HCT116 (cell line): ENCODE measurements around the gene OR1S2. TPM values are rescaled to one million over a fixed set of nuclear protein-coding genes. Genes with fewer than 3 reads are reported as not detected.

ENCODE experiments used
- ATAC-seq: fragments of 200-7000 bp; cut with Tn5 transposase; 2 replicates; pipeline ENCODE4 v1.9.1; 2020; ENCODE audit warnings: mild to moderate bottlenecking, moderate library complexity
- BruUV-seq: library from RNA; stranded (reverse); fragments of 400-500 nt; replicated peaks from 2 replicates; lab custom pipeline; 2021; lab: Mats Ljungman, UMichigan
- CTCF ChIA-PET: fragments of 300-600 bp; sonication (Branson Sonifier 250); formaldehyde crosslinking; loops from one replicate; lab custom pipeline; 2021; ENCODE audit warnings: antibody characterized with exemption; lab: Charles Lee
- POLR2A ChIA-PET: fragments of 300-600, 350-600 bp; sonication (Branson Sonifier 250); formaldehyde crosslinking; loops from one replicate; lab custom pipeline; 2021; ENCODE audit warnings: antibody characterized with exemption; lab: Charles Lee
- RAD21 ChIA-PET, 2 experiments: fragments of 300-600 bp; sonication (Branson Sonifier 250); formaldehyde crosslinking; loops; one replicate each; lab custom pipeline; 2023; ENCODE audit warnings: low total read pairs in 2 of 2; ENCODE audit not compliant: uncharacterized antibody in 2 of 2, unreplicated experiment in 2 of 2, low non-redundant PET in 1 of 2; lab: Charles Lee
- DNase-seq: peaks from one replicate; pipeline ENCODE4 v3.0.0-alpha.2; 2010; ENCODE audit warnings: low read depth, low spot score
- H2AFZ ChIP-seq: fragments of 200-600 bp; shearing (Covaris generic), sonication (generic); 2 replicates; pipeline ENCODE4 v1.6.1; 2017; ENCODE audit warnings: low read depth, mixed run types, mixed read lengths, antibody characterized with exemption, low read length; ENCODE audit not compliant: poor library complexity, severe bottlenecking
- H3K27ac ChIP-seq: 2 replicates; pipeline ENCODE4 v1.5.1; 2012; ENCODE audit warnings: low read depth, low read length
- H3K27me3 ChIP-seq: fragments of 200-600 bp; sonication (generic); 2 replicates; pipeline ENCODE4 v1.6.1; 2016; ENCODE audit warnings: mixed run types, low read length, mixed read lengths; ENCODE audit not compliant: insufficient read depth
- H3K36me3 ChIP-seq, 2 experiments: fragments of 200-500 bp in 1 of 2; fragments of 200-600 bp in 1 of 2; sonication (Bioruptor generic) in 1 of 2; sonication (generic) in 1 of 2; 2 replicates each; pipeline versions ENCODE4 v1.5.1 to v1.6.1; 2014 to 2016; ENCODE audit warnings: low read length in 2 of 2, inconsistent platforms in 1 of 2, mixed read lengths in 1 of 2, mixed run types in 1 of 2; ENCODE audit not compliant: insufficient read depth in 2 of 2, control insufficient read depth in 1 of 2
- H3K4me1 ChIP-seq, 2 experiments: fragments of 200-600 bp in 1 of 2; sonication (generic) in 1 of 2; 2 replicates each; pipeline versions ENCODE4 v1.5.1 to v1.6.1; 2012 to 2017; ENCODE audit warnings: low read length in 2 of 2, inconsistent platforms in 1 of 2, mild to moderate bottlenecking in 1 of 2, mixed read lengths in 1 of 2, mixed run types in 1 of 2, moderate library complexity in 1 of 2; ENCODE audit not compliant: insufficient read depth in 2 of 2, control insufficient read depth in 1 of 2
- H3K4me2 ChIP-seq: fragments of 200-600 bp; sonication (generic); 2 replicates; pipeline ENCODE4 v1.6.1; 2017; ENCODE audit warnings: mixed run types, low read length, mixed read lengths
- H3K4me3 ChIP-seq, 2 experiments: fragments of 200-600 bp in 1 of 2; sonication (generic) in 1 of 2; replicated peaks in 1 of 2; 2 replicates each; pipeline ENCODE4 v1.5.1; 2011 to 2016; ENCODE audit warnings: low read length in 2 of 2, control low read depth in 1 of 2, low read depth in 1 of 2, mild to moderate bottlenecking in 1 of 2, mixed read lengths in 1 of 2, mixed run types in 1 of 2
- H3K79me2 ChIP-seq: fragments of 200-600 bp; sonication (generic); 2 replicates; pipeline ENCODE4 v1.6.1; 2017; ENCODE audit warnings: mild to moderate bottlenecking, mixed run types, low read length, moderate library complexity, mixed read lengths; ENCODE audit not compliant: insufficient read depth
- H3K9ac ChIP-seq: fragments of 200-600 bp; sonication (generic); 2 replicates; pipeline ENCODE4 v1.6.1; 2016; ENCODE audit warnings: low read length, mixed read lengths
- H3K9me2 ChIP-seq: fragments of 200-600 bp; sonication (generic), shearing (Covaris generic); 2 replicates; pipeline ENCODE4 v1.6.1; 2017; ENCODE audit warnings: mixed run types, mild to moderate bottlenecking, moderate library complexity; ENCODE audit not compliant: insufficient read depth
- H3K9me3 ChIP-seq, 2 experiments: fragments of 200-500 bp in 1 of 2; fragments of 200-600 bp in 1 of 2; sonication (Bioruptor generic) in 1 of 2; sonication (generic) in 1 of 2; 2 replicates each; pipeline ENCODE4 v1.6.1; 2014 to 2017; ENCODE audit warnings: low read length in 2 of 2, mixed read lengths in 2 of 2, inconsistent platforms in 1 of 2, low read depth in 1 of 2, mild to moderate bottlenecking in 1 of 2, mixed run types in 1 of 2, moderate library complexity in 1 of 2; ENCODE audit not compliant: control insufficient read depth in 1 of 2, insufficient read depth in 1 of 2
- H4K20me1 ChIP-seq: fragments of 200-600 bp; sonication (generic), shearing (Covaris generic); 2 replicates; pipeline ENCODE4 v1.6.1; 2017; ENCODE audit warnings: mixed run types, mild to moderate bottlenecking, moderate library complexity; ENCODE audit not compliant: insufficient read depth
- CBX3 ChIP-seq: IDR thresholded peaks from 2 replicates; pipeline ENCODE4 v1.6.1; 2012; ENCODE audit warnings: low read depth
- ELF1 ChIP-seq: IDR thresholded peaks from 2 replicates; pipeline ENCODE4 v1.6.1; 2012; ENCODE audit warnings: low read depth, borderline replicate concordance
- EZH2 ChIP-seq: fragments of 200-600 bp; sonication (generic); IDR thresholded peaks from 2 replicates; pipeline ENCODE4 v1.6.1; 2017; ENCODE audit warnings: antibody characterized with exemption, mixed run types
- FOSL1 ChIP-seq: IDR thresholded peaks from 2 replicates; pipeline ENCODE4 v1.6.1; 2012; ENCODE audit warnings: low read depth
- JUND ChIP-seq: IDR thresholded peaks from 2 replicates; pipeline ENCODE4 v1.6.1; 2012
- POLR2A ChIP-seq: IDR thresholded peaks from 2 replicates; pipeline ENCODE4 v1.7.0; 2011; ENCODE audit warnings: borderline replicate concordance; ENCODE audit not compliant: insufficient read depth, insufficient read length; ENCODE audit errors: extremely low read depth
- POLR2AphosphoS5 ChIP-seq: IDR thresholded peaks from 2 replicates; pipeline ENCODE4 v1.6.1; 2011; ENCODE audit warnings: mild to moderate bottlenecking, low read depth, low read length, moderate library complexity
- SIN3A ChIP-seq: IDR thresholded peaks from 2 replicates; pipeline ENCODE4 v1.6.1; 2012; ENCODE audit warnings: low read depth
- SP1 ChIP-seq: IDR thresholded peaks from 2 replicates; pipeline ENCODE4 v1.6.1; 2012; ENCODE audit warnings: low read depth
- SRF ChIP-seq: IDR thresholded peaks from 2 replicates; pipeline ENCODE4 v1.6.1; 2012; ENCODE audit warnings: low read depth
- TCF7L2 ChIP-seq: IDR thresholded peaks from 2 replicates; pipeline ENCODE4 v1.7.0; 2011; ENCODE audit warnings: borderline replicate concordance, inconsistent platforms; ENCODE audit not compliant: insufficient read depth, insufficient read length; ENCODE audit errors: extremely low read depth
- YY1 ChIP-seq: IDR thresholded peaks from 2 replicates; pipeline ENCODE4 v1.6.1; 2011; ENCODE audit warnings: low read length, low read depth, moderate library complexity, mild to moderate bottlenecking; ENCODE audit not compliant: insufficient replicate concordance; ENCODE audit errors: extremely low read depth
- ZFX ChIP-seq: fragments of 450-650 bp; IDR thresholded peaks from 2 replicates; pipeline ENCODE4 v1.6.1; 2017
- intact Hi-C: fragments of 100-400 bp; cut with micrococcal nuclease; formaldehyde crosslinking; loops from 2 replicates; pipeline ENCODE4 v1.10.0; 2022
- total RNA-seq: library from RNA; stranded (reverse); gene quantifications from one replicate; pipeline ENCODE4 v1.2.1, GENCODE V29; 2021; ENCODE audit not compliant: unreplicated experiment
- TF ChIP-seq, protein P1 (sequence below): IDR thresholded peaks from 2 replicates; pipeline ENCODE4 v1.6.1; 2012; ENCODE audit warnings: low read depth
- TF ChIP-seq, protein P2 (sequence below): IDR thresholded peaks from 2 replicates; pipeline ENCODE4 v1.6.1; 2011; ENCODE audit warnings: mild to moderate bottlenecking, low read length, moderate library complexity; ENCODE audit not compliant: insufficient replicate concordance; ENCODE audit errors: extremely low read depth

OR1S2 gene
- total RNA-seq, 1 experiment from 2014 or later: not detected

DNA sequence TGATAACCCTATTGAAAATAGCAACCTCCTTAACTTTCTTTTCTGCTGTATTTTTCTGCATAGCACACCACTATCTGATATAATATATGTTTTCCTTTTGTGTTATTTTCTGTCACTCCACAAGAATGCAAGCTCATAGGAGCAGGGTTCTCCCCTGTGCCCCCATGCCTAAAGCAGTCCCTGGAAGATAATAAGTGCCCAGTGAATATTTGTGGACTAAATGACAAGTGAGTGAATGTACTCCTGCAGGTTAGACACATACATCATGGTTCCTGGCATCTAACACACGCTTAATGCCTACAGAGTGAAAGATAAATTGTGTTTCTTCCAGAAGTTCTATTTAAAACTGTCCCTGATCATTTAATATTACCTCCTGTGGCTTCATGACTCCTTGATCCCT, 39.0 kb downstream of the OR1S2 start:
- H3K27ac ChIP-seq: no peak overlapping the region
- RAD21 ChIA-PET: no interaction called here
- POLR2A ChIA-PET: no interaction called here
- no TSS peak for BruUV-seq
- intact Hi-C loops: no loop called here
- no peak overlapping the region for H3K9ac ChIP-seq
- no peak overlapping the region for H3K4me2 ChIP-seq
- H3K27me3 ChIP-seq: peaks cover 5% of the 10 kb centered on the region; the same call in 1 of the 2 replicates
- H3K9me3 ChIP-seq: no peaks in the 10 kb centered on the region
- no peaks in the 10 kb centered on the region for H3K79me2 ChIP-seq
- CTCF ChIA-PET: no interaction called here
- H2AFZ ChIP-seq: no peak overlapping the region
- TF ChIP-seq CBX3: no peak
- TF ChIP-seq POLR2AphosphoS5: no peak
- TF ChIP-seq SRF: no peak
- no peak for TF ChIP-seq EZH2
- no peak for TF ChIP-seq YY1
- TF ChIP-seq FOSL1: no peak
- no peak for TF ChIP-seq ZFX
- no peak for TF ChIP-seq SIN3A
- no peak for TF ChIP-seq JUND
- TF ChIP-seq, protein P1, sequence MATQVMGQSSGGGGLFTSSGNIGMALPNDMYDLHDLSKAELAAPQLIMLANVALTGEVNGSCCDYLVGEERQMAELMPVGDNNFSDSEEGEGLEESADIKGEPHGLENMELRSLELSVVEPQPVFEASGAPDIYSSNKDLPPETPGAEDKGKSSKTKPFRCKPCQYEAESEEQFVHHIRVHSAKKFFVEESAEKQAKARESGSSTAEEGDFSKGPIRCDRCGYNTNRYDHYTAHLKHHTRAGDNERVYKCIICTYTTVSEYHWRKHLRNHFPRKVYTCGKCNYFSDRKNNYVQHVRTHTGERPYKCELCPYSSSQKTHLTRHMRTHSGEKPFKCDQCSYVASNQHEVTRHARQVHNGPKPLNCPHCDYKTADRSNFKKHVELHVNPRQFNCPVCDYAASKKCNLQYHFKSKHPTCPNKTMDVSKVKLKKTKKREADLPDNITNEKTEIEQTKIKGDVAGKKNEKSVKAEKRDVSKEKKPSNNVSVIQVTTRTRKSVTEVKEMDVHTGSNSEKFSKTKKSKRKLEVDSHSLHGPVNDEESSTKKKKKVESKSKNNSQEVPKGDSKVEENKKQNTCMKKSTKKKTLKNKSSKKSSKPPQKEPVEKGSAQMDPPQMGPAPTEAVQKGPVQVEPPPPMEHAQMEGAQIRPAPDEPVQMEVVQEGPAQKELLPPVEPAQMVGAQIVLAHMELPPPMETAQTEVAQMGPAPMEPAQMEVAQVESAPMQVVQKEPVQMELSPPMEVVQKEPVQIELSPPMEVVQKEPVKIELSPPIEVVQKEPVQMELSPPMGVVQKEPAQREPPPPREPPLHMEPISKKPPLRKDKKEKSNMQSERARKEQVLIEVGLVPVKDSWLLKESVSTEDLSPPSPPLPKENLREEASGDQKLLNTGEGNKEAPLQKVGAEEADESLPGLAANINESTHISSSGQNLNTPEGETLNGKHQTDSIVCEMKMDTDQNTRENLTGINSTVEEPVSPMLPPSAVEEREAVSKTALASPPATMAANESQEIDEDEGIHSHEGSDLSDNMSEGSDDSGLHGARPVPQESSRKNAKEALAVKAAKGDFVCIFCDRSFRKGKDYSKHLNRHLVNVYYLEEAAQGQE: no peak
- TF ChIP-seq, protein P2, sequence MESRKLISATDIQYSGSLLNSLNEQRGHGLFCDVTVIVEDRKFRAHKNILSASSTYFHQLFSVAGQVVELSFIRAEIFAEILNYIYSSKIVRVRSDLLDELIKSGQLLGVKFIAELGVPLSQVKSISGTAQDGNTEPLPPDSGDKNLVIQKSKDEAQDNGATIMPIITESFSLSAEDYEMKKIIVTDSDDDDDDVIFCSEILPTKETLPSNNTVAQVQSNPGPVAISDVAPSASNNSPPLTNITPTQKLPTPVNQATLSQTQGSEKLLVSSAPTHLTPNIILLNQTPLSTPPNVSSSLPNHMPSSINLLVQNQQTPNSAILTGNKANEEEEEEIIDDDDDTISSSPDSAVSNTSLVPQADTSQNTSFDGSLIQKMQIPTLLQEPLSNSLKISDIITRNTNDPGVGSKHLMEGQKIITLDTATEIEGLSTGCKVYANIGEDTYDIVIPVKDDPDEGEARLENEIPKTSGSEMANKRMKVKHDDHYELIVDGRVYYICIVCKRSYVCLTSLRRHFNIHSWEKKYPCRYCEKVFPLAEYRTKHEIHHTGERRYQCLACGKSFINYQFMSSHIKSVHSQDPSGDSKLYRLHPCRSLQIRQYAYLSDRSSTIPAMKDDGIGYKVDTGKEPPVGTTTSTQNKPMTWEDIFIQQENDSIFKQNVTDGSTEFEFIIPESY: no peak
- no peak for TF ChIP-seq SP1
- no peak for TF ChIP-seq ELF1
- TF ChIP-seq POLR2A: no peak
- TF ChIP-seq TCF7L2: no peak
- no peaks in the 10 kb centered on the region for H3K4me1 ChIP-seq
- DNase-seq (no peak), ATAC-seq (no peak)
- H4K20me1 ChIP-seq: no peaks in the 10 kb centered on the region
- H3K4me3 ChIP-seq: no peak overlapping the region
- H3K9me2 ChIP-seq: no peaks in the 10 kb centered on the region
- H3K36me3 ChIP-seq: no peaks in the 10 kb centered on the region
